NCI-H2081 (cell line): Measurements from ENCODE around the gene GALNT12.

ENCODE experiments used
- DNase-seq, 2 experiments: peaks; one replicate each; lab custom pipeline; 2025; lab: John Stamatoyannopoulos, UW

The GALNT12 gene

GRCh38 chr9:98832768-98833089 is 25.3 kb downstream of the GALNT12 start:
- DNase-seq = no peak

GRCh38 chr9:98833090-98833956 is 25.9 kb downstream of the GALNT12 start:
- DNase-seq = no peak

- no peak for DNase-seq
These were observed 26.9 kb downstream of the GALNT12 start for GRCh38 chr9:98834386-98834785.

- no peak for DNase-seq
These were observed 28.7 kb downstream of the GALNT12 start for GRCh38 chr9:98836206-98836605.

GRCh38 chr9:98837516-98837915 is 30.0 kb downstream of the GALNT12 start:
- DNase-seq = no peak

GRCh38 chr9:98838155-98838867 is 30.8 kb downstream of the GALNT12 start:
- no peak for DNase-seq

- no peak for DNase-seq
These were observed 31.5 kb downstream of the GALNT12 start for GRCh38 chr9:98838868-98839565.

GRCh38 chr9:98839724-98840123 is 32.3 kb downstream of the GALNT12 start:
- no peak for DNase-seq

GRCh38 chr9:98842510-98842909 is 35.0 kb downstream of the GALNT12 start:
- DNase-seq = no peak

GRCh38 chr9:98846081-98846480 is 38.6 kb downstream of the GALNT12 start:
- DNase-seq = no peak

- no peak for DNase-seq
These were observed 39.4 kb downstream of the GALNT12 start for GRCh38 chr9:98846879-98847278.

- DNase-seq = peak; percentile 80 to 83
These were observed 41.1 kb downstream of the GALNT12 start for GRCh38 chr9:98848450-98849149.

- no peak for DNase-seq
These were observed 42.1 kb downstream of the GALNT12 start for GRCh38 chr9:98849563-98849962.

- no peak for DNase-seq
These were observed 43.6 kb downstream of the GALNT12 start for GRCh38 chr9:98850851-98851729.

GRCh38 chr9:98851730-98852459 is 44.4 kb downstream of the GALNT12 start:
- DNase-seq = no peak

GRCh38 chr9:98852460-98852734 is 44.9 kb downstream of the GALNT12 start:
- DNase-seq = no peak

- no peak for DNase-seq
These were observed 45.5 kb downstream of the GALNT12 start for GRCh38 chr9:98852961-98853360.

- no peak for DNase-seq
These were observed 46.8 kb downstream of the GALNT12 start for GRCh38 chr9:98854266-98854665.

- no peak for DNase-seq
These were observed 48.1 kb downstream of the GALNT12 start for GRCh38 chr9:98855592-98855991.

GRCh38 chr9:98856982-98857381 is 49.5 kb downstream of the GALNT12 start:
- DNase-seq = no peak

GRCh38 chr9:98859941-98860340 is 52.5 kb downstream of the GALNT12 start:
- no peak for DNase-seq
